ENCODE data around the gene GPX2. TPM values are rescaled to one million over a fixed set of nuclear protein-coding genes. Genes with fewer than 3 reads are reported as not detected.

GPX2 gene
- total and polyA plus RNA-seq, 2 experiments from 2014 or later, result 0.78 to 2.2 TPM

GRCh38 chr14:64951724-64952123, 9.2 kb upstream of the GPX2 start (continued):
- no peak for TF ChIP-seq EZH2phosphoT487 (IDR thresholded peaks at IDR 0.05; ENCODE audit: unreplicated experiment)
- TF ChIP-seq POLR2AphosphoS5 (IDR thresholded peaks at IDR 0.05; ENCODE audit: low read depth), result no peak
- TF ChIP-seq NANOG (IDR thresholded peaks at IDR 0.05; ENCODE audit: borderline replicate concordance), result no peak
- TF ChIP-seq JUNB (IDR thresholded peaks at IDR 0.05; ENCODE audit: unreplicated experiment), result no peak
- TF ChIP-seq ZNF114 (CRISPR knock-in tag; IDR thresholded peaks at IDR 0.05), result no peak
- no peak for TF ChIP-seq STAT1 (IDR thresholded peaks at IDR 0.05; ENCODE audit: unreplicated experiment)
- no peak for TF ChIP-seq CTCF (conservative IDR thresholded peaks at IDR 0.05; ENCODE audit: low read depth in 2 of 2)
- no peak for TF ChIP-seq EZH2 (IDR thresholded peaks at IDR 0.05; ENCODE audit: low read depth, unreplicated experiment)

GRCh38 chr14:64951291-64951690, 8.7 kb upstream of the GPX2 start:
- Histone ChIP-seq H3K4me1 (ENCODE audit: insufficient read depth) (peaks cover 16% of the 10 kb centered on the region), H3K4me2 (no peak overlapping the region), H3K36me3 (ENCODE audit: insufficient read depth) (peaks cover 5% of the 10 kb centered on the region; the same call in 1 of the 2 replicates), H2AFZ (no peak overlapping the region), H4K20me1 (replicated peaks; ENCODE audit: insufficient read depth) (no peaks in the 10 kb centered on the region), H3K27me3 (ENCODE audit: insufficient read depth) (no peaks in the 10 kb centered on the region), H3K4me3 (no peak overlapping the region), H3F3A (replicated peaks; ENCODE audit: low read depth) (no peaks in the 10 kb centered on the region), H3K79me2 (replicated peaks; ENCODE audit: insufficient read depth) (no peaks in the 10 kb centered on the region; the same call in 1 of the 2 replicates), H3K27ac (ENCODE audit: low read depth) (no peak overlapping the region), H3K9me2 (ENCODE audit: insufficient read depth) (no peaks in the 10 kb centered on the region)
- Mint-ChIP-seq H3K4me1 (peaks cover 27% of the 10 kb centered on the region), H3K4me3 (no peak overlapping the region), H3K27me3 (ENCODE audit: insufficient read depth, low read depth, poor library complexity) (peaks cover 4% of the 10 kb centered on the region), H3K27ac (no peak overlapping the region), H3K9me3 (no peaks in the 10 kb centered on the region; the same call in 2 of the 3 replicates), H3K36me3 (ENCODE audit: low read depth) (peaks cover 33% of the 10 kb centered on the region)
- DNase-seq (ENCODE audit: low spot score) (no peak), ATAC-seq (no peak)
- TF ChIP-seq ZNF114 (CRISPR knock-in tag; IDR thresholded peaks at IDR 0.05) (no peak), POLR2AphosphoS5 (IDR thresholded peaks at IDR 0.05; ENCODE audit: low read depth) (no peak), EZH2phosphoT487 (IDR thresholded peaks at IDR 0.05; ENCODE audit: unreplicated experiment) (no peak), JUNB (IDR thresholded peaks at IDR 0.05; ENCODE audit: unreplicated experiment) (no peak), CREB1 (CRISPR knock-in tag; IDR thresholded peaks at IDR 0.05; ENCODE audit: low read depth) (no peak), NANOG (IDR thresholded peaks at IDR 0.05; ENCODE audit: borderline replicate concordance) (no peak), STAT1 (IDR thresholded peaks at IDR 0.05; ENCODE audit: unreplicated experiment) (no peak), CTCF (conservative IDR thresholded peaks at IDR 0.05; ENCODE audit: low read depth in 2 of 2) (no peak), EZH2 (IDR thresholded peaks at IDR 0.05; ENCODE audit: low read depth, unreplicated experiment) (no peak), ZNF331 (CRISPR knock-in tag; IDR thresholded peaks at IDR 0.05; ENCODE audit: low read depth) (no peak)
- TF ChIP-seq, protein P1, sequence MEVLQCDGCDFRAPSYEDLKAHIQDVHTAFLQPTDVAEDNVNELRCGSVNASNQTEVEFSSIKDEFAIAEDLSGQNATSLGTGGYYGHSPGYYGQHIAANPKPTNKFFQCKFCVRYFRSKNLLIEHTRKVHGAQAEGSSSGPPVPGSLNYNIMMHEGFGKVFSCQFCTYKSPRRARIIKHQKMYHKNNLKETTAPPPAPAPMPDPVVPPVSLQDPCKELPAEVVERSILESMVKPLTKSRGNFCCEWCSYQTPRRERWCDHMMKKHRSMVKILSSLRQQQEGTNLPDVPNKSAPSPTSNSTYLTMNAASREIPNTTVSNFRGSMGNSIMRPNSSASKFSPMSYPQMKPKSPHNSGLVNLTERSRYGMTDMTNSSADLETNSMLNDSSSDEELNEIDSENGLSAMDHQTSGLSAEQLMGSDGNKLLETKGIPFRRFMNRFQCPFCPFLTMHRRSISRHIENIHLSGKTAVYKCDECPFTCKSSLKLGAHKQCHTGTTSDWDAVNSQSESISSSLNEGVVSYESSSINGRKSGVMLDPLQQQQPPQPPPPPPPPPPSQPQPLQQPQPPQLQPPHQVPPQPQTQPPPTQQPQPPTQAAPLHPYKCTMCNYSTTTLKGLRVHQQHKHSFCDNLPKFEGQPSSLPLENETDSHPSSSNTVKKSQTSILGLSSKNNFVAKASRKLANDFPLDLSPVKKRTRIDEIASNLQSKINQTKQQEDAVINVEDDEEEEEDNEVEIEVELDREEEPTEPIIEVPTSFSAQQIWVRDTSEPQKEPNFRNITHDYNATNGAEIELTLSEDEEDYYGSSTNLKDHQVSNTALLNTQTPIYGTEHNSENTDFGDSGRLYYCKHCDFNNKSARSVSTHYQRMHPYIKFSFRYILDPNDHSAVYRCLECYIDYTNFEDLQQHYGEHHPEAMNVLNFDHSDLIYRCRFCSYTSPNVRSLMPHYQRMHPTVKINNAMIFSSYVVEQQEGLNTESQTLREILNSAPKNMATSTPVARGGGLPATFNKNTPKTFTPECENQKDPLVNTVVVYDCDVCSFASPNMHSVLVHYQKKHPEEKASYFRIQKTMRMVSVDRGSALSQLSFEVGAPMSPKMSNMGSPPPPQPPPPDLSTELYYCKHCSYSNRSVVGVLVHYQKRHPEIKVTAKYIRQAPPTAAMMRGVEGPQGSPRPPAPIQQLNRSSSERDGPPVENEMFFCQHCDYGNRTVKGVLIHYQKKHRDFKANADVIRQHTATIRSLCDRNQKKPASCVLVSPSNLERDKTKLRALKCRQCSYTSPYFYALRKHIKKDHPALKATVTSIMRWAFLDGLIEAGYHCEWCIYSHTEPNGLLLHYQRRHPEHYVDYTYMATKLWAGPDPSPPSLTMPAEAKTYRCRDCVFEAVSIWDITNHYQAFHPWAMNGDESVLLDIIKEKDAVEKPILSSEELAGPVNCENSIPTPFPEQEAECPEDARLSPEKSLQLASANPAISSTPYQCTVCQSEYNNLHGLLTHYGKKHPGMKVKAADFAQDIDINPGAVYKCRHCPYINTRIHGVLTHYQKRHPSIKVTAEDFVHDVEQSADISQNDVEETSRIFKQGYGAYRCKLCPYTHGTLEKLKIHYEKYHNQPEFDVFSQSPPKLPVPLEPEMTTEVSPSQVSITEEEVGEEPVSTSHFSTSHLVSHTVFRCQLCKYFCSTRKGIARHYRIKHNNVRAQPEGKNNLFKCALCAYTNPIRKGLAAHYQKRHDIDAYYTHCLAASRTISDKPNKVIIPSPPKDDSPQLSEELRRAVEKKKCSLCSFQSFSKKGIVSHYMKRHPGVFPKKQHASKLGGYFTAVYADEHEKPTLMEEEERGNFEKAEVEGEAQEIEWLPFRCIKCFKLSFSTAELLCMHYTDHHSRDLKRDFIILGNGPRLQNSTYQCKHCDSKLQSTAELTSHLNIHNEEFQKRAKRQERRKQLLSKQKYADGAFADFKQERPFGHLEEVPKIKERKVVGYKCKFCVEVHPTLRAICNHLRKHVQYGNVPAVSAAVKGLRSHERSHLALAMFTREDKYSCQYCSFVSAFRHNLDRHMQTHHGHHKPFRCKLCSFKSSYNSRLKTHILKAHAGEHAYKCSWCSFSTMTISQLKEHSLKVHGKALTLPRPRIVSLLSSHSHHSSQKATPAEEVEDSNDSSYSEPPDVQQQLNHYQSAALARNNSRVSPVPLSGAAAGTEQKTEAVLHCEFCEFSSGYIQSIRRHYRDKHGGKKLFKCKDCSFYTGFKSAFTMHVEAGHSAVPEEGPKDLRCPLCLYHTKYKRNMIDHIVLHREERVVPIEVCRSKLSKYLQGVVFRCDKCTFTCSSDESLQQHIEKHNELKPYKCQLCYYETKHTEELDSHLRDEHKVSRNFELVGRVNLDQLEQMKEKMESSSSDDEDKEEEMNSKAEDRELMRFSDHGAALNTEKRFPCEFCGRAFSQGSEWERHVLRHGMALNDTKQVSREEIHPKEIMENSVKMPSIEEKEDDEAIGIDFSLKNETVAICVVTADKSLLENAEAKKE (CRISPR knock-in tag; IDR thresholded peaks at IDR 0.05), result no peak
- TF ChIP-seq, protein P2, sequence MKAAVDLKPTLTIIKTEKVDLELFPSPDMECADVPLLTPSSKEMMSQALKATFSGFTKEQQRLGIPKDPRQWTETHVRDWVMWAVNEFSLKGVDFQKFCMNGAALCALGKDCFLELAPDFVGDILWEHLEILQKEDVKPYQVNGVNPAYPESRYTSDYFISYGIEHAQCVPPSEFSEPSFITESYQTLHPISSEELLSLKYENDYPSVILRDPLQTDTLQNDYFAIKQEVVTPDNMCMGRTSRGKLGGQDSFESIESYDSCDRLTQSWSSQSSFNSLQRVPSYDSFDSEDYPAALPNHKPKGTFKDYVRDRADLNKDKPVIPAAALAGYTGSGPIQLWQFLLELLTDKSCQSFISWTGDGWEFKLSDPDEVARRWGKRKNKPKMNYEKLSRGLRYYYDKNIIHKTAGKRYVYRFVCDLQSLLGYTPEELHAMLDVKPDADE (IDR thresholded peaks at IDR 0.05), result no peak

All from GM23338 (cell line).